CD8-positive, alpha-beta memory T cell (primary cell): Measurements from ENCODE around the gene NUAK2. TPM values are rescaled to one million over a fixed set of nuclear protein-coding genes. Genes with fewer than 3 reads are reported as not detected.
A peak's percentile ranks its signal among the peaks of the same experiment; 100 is the strongest.

Experiments used
- CTCF ChIA-PET: fragments of 350-600 bp; sonication (Branson Sonifier 250); formaldehyde crosslinking; loops from one replicate; lab custom pipeline; 2021; ENCODE audit warnings: antibody characterized with exemption; lab: Charles Lee
- POLR2A ChIA-PET: fragments of 350-600 bp; sonication (Branson Sonifier 250); formaldehyde crosslinking; loops from one replicate; lab custom pipeline; 2021; ENCODE audit warnings: antibody characterized with exemption; lab: Charles Lee
- DNase-seq, 5 donors: peaks; one replicate each; pipeline versions ENCODE4 v3.0.0 to v3.0.0-alpha.2; 2020 to 2022; ENCODE audit warnings: mixed read lengths in 1 of 5
- H3K27ac ChIP-seq: one replicate; pipeline ENCODE4 v1.7.0; 2013; ENCODE audit warnings: low read depth, mild to moderate bottlenecking, low read length, moderate library complexity
- H3K27me3 ChIP-seq: 2 replicates; pipeline ENCODE4 v1.7.0; 2013; ENCODE audit warnings: low read length, mild to moderate bottlenecking; ENCODE audit not compliant: insufficient read depth, poor library complexity, severe bottlenecking
- H3K36me3 ChIP-seq: 2 replicates; pipeline ENCODE4 v1.7.0; 2013; ENCODE audit warnings: mild to moderate bottlenecking, low read length, moderate library complexity; ENCODE audit not compliant: insufficient read depth
- H3K4me1 ChIP-seq: 2 replicates; pipeline ENCODE4 v1.7.0; 2013; ENCODE audit warnings: mild to moderate bottlenecking, low read length, moderate library complexity; ENCODE audit not compliant: insufficient read depth
- H3K4me3 ChIP-seq: 2 replicates; pipeline ENCODE4 v1.7.0; 2013; ENCODE audit warnings: mild to moderate bottlenecking, low read length
- H3K9me3 ChIP-seq: 2 replicates; pipeline ENCODE4 v1.7.0; 2013; ENCODE audit warnings: mild to moderate bottlenecking, low read length
- H3K27ac Mint-ChIP-seq, 8 donors: one replicate each; pipeline ENCODE4 v1.8.0; 2020 to 2021; ENCODE audit warnings: mixed read lengths in 8 of 8, mild to moderate bottlenecking in 6 of 8, inconsistent platforms in 3 of 8, moderate library complexity in 3 of 8
- H3K27me3 Mint-ChIP-seq, 2 donors: one replicate each; pipeline ENCODE4 v1.8.0; 2020 to 2021; ENCODE audit warnings: mixed read lengths in 2 of 2, mild to moderate bottlenecking in 1 of 2, moderate library complexity in 1 of 2
- H3K36me3 Mint-ChIP-seq, 3 donors: one replicate each; pipeline ENCODE4 v1.8.0; 2020 to 2021; ENCODE audit warnings: mixed read lengths in 3 of 3, inconsistent platforms in 1 of 3, mild to moderate bottlenecking in 1 of 3
- H3K4me1 Mint-ChIP-seq, 3 donors: one replicate each; pipeline ENCODE4 v1.8.0; 2020 to 2021; ENCODE audit warnings: mixed read lengths in 3 of 3, inconsistent platforms in 1 of 3, mild to moderate bottlenecking in 1 of 3
- H3K4me3 Mint-ChIP-seq, 7 donors: one replicate each; pipeline ENCODE4 v1.8.0; 2020 to 2021; ENCODE audit warnings: mixed read lengths in 7 of 7, mild to moderate bottlenecking in 6 of 7, moderate library complexity in 4 of 7, inconsistent platforms in 2 of 7
- H3K9me3 Mint-ChIP-seq, 5 donors: one replicate each; pipeline ENCODE4 v1.8.0; 2020 to 2022; ENCODE audit warnings: mixed read lengths in 5 of 5, mild to moderate bottlenecking in 3 of 5, moderate library complexity in 2 of 5, inconsistent platforms in 1 of 5
- polyA plus RNA-seq: library from polyadenylated mRNA; unstranded; fragments of 300-500 nt; fragmentation: Illumina TruSeq; gene quantifications from one replicate; pipeline ENCODE4 v1.2.3, GENCODE V29; 2021
- total RNA-seq, 2 experiments: library from RNA; stranded (reverse); gene quantifications; one replicate each; pipeline ENCODE4 v1.2.3, GENCODE V29; 2021

NUAK2 gene
- total and polyA plus RNA-seq, 3 experiments from 2014 or later: 4.5 to 32.1 (median 4.7) TPM

DNA sequence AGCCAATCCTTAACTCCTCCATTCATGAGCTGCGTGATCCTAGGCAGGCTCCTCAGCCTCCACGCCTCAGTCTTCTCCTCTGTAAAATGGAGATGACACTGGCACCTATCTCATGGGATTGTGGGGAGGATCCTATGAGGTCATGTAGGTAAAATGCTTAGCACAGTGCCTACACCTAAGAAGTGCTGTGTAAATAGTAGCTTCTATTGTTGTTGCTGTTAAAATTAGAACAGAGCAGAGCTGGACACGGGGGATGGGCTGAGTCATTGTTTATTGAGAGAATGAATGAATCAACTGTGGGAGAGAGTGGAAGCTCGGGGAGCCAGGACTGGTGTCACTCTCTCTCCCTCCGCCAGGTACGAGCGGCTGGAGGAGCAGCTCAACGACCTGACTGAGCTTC is 50.8 kb downstream of the NUAK2 start:
- ChIA-PET POLR2A (no interaction called here), CTCF (interaction anchor here (1.4 to 37.5 kb wide), 6 partner anchors 10 to 83 kb away, joined by 3 to 1351 read pairs (median 14); partner anchors contain the start of gene NUAK2)
- Mint-ChIP-seq H3K27me3 (peaks cover 0 to 2% of the 10 kb centered on the region in 2 donors), H3K36me3 (peaks cover 0 to 17% (median 2%) of the 10 kb centered on the region in 3 donors), H3K4me3 (no peak overlapping the region), H3K27ac (peak overlapping the region in 1 of 8 donors; percentile 63), H3K4me1 (peaks cover 16 to 26% (median 21%) of the 10 kb centered on the region in 3 donors), H3K9me3 (no peaks in the 10 kb centered on the region)
- H3K27ac ChIP-seq: no peak overlapping the region
- H3K36me3 ChIP-seq: no peaks in the 10 kb centered on the region
- no peaks in the 10 kb centered on the region for H3K9me3 ChIP-seq
- H3K4me3 ChIP-seq: no peak overlapping the region
- H3K4me1 ChIP-seq: peaks cover 23% of the 10 kb centered on the region
- no peaks in the 10 kb centered on the region for H3K27me3 ChIP-seq
- DNase-seq: no peak

DNA sequence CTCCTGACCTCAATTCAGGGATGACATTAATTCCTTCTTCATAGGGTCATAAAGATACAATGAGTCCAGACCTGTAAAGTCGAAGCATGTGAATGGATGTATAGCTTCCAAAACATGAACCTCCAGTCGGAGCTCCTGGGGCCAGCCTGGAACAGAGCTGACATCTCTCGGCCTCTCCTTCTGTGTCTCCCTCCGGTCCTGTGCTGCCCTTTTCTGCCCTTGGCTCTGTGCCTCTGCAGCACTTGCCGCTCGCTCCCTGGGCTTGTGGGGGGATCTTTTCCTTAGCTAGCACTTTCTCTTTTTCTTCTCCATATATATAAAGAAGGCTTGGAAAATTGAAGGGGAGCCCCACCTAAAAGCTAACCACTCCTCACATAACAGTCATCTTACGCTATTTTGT is 51.3 kb downstream of the NUAK2 start:
- Mint-ChIP-seq H3K27ac (peak overlapping the region in 1 of 8 donors; percentile 63), H3K4me1 (peaks cover 12 to 21% (median 16%) of the 10 kb centered on the region in 3 donors), H3K27me3 (peaks cover 0 to 2% of the 10 kb centered on the region in 2 donors), H3K36me3 (peaks cover 0 to 17% (median 2%) of the 10 kb centered on the region in 3 donors), H3K4me3 (peak overlapping the region in 1 of 7 donors; percentile 1), H3K9me3 (no peaks in the 10 kb centered on the region)
- no peak for DNase-seq
- Histone ChIP-seq H3K4me3 (no peak overlapping the region), H3K27me3 (no peaks in the 10 kb centered on the region), H3K36me3 (no peaks in the 10 kb centered on the region), H3K4me1 (peaks cover 18% of the 10 kb centered on the region), H3K9me3 (no peaks in the 10 kb centered on the region), H3K27ac (no peak overlapping the region)
- CTCF ChIA-PET: interaction anchor here (1.4 to 37.5 kb wide), 5 partner anchors 9 to 72 kb away, joined by 3 to 1351 read pairs (median 22); partner anchors contain the start of gene NUAK2
- POLR2A ChIA-PET: no interaction called here

- H3K27me3 ChIP-seq: no peaks in the 10 kb centered on the region
- no peak for DNase-seq
- Mint-ChIP-seq H3K36me3 (peaks cover 0 to 17% (median 2%) of the 10 kb centered on the region in 3 donors), H3K27ac (no peak overlapping the region), H3K4me3 (no peak overlapping the region), H3K4me1 (peaks cover 8 to 15% (median 12%) of the 10 kb centered on the region in 3 donors), H3K27me3 (peaks cover 0 to 2% of the 10 kb centered on the region in 2 donors), H3K9me3 (no peaks in the 10 kb centered on the region)
- H3K9me3 ChIP-seq: no peaks in the 10 kb centered on the region
- H3K36me3 ChIP-seq: no peaks in the 10 kb centered on the region
- ChIA-PET CTCF (interaction anchor here (1.5 to 37.5 kb wide), 4 partner anchors 9 to 51 kb away, joined by 6 to 1351 read pairs (median 126); partner anchors contain the start of gene NUAK2), POLR2A (no interaction called here)
- peaks cover 13% of the 10 kb centered on the region for H3K4me1 ChIP-seq
- no peak overlapping the region for H3K27ac ChIP-seq
- H3K4me3 ChIP-seq: no peak overlapping the region
Observed at GRCh38 chr1:205269711-205270110, 51.8 kb downstream of the NUAK2 start.

GRCh38 chr1:205268846-205269680 is 52.5 kb downstream of the NUAK2 start:
- POLR2A ChIA-PET: no interaction called here
- Histone ChIP-seq H3K4me1 (peaks cover 6% of the 10 kb centered on the region), H3K9me3 (no peaks in the 10 kb centered on the region), H3K36me3 (no peaks in the 10 kb centered on the region), H3K27ac (no peak overlapping the region), H3K27me3 (no peaks in the 10 kb centered on the region), H3K4me3 (no peak overlapping the region)
- CTCF ChIA-PET: interaction anchor here (1.5 to 37.5 kb wide), 2 partner anchors 13 to 52 kb away, joined by 6 to 1351 read pairs; partner anchors contain the start of gene NUAK2
- no peak for DNase-seq
- no peak overlapping the region for H3K4me3 Mint-ChIP-seq
- H3K27me3 Mint-ChIP-seq: peaks cover 0 to 2% of the 10 kb centered on the region in 2 donors
- H3K4me1 Mint-ChIP-seq: peaks cover 6 to 9% (median 8%) of the 10 kb centered on the region in 3 donors
- no peaks in the 10 kb centered on the region for H3K9me3 Mint-ChIP-seq
- H3K36me3 Mint-ChIP-seq: peaks cover 0 to 17% (median 2%) of the 10 kb centered on the region in 3 donors
- H3K27ac Mint-ChIP-seq: no peak overlapping the region

- Histone ChIP-seq H3K27ac (no peak overlapping the region), H3K9me3 (no peaks in the 10 kb centered on the region), H3K4me3 (no peak overlapping the region), H3K36me3 (no peaks in the 10 kb centered on the region), H3K27me3 (no peaks in the 10 kb centered on the region), H3K4me1 (peaks cover 7% of the 10 kb centered on the region)
- Mint-ChIP-seq H3K36me3 (peaks cover 0 to 17% (median 2%) of the 10 kb centered on the region in 3 donors), H3K27me3 (peaks cover 0 to 4% of the 10 kb centered on the region in 2 donors), H3K9me3 (no peaks in the 10 kb centered on the region), H3K27ac (no peak overlapping the region), H3K4me1 (peaks cover 0 to 6% (median 6%) of the 10 kb centered on the region in 3 donors), H3K4me3 (no peak overlapping the region)
- POLR2A ChIA-PET: no interaction called here
- CTCF ChIA-PET: interaction anchor here (1.5 to 37.5 kb wide), 2 partner anchors 11 to 54 kb away, joined by 6 to 1351 read pairs; partner anchors contain the start of gene NUAK2
- no peak for DNase-seq
Observed at GRCh38 chr1:205267306-205267902, 54.1 kb downstream of the NUAK2 start.

GRCh38 chr1:205266611-205267305 is 54.8 kb downstream of the NUAK2 start:
- H3K36me3 Mint-ChIP-seq: peaks cover 0 to 12% (median 0%) of the 10 kb centered on the region in 3 donors
- H3K27ac Mint-ChIP-seq: peak overlapping the region in 1 of 8 donors; percentile 30
- Histone ChIP-seq H3K27me3 (no peaks in the 10 kb centered on the region), H3K27ac (no peak overlapping the region), H3K4me1 (peaks cover 7% of the 10 kb centered on the region), H3K4me3 (no peak overlapping the region), H3K36me3 (no peaks in the 10 kb centered on the region), H3K9me3 (no peaks in the 10 kb centered on the region)
- POLR2A ChIA-PET: no interaction called here
- DNase-seq: no peak
- peaks cover 0 to 9% (median 6%) of the 10 kb centered on the region in 3 donors for H3K4me1 Mint-ChIP-seq
- no peak overlapping the region for H3K4me3 Mint-ChIP-seq
- CTCF ChIA-PET: interaction anchor here (0.7 to 37.5 kb wide), 3 partner anchors 7 to 54 kb away, joined by 3 to 1351 read pairs (median 9); partner anchors contain the start of gene NUAK2
- no peaks in the 10 kb centered on the region for H3K9me3 Mint-ChIP-seq
- peaks cover 0 to 4% of the 10 kb centered on the region in 2 donors for H3K27me3 Mint-ChIP-seq

DNA sequence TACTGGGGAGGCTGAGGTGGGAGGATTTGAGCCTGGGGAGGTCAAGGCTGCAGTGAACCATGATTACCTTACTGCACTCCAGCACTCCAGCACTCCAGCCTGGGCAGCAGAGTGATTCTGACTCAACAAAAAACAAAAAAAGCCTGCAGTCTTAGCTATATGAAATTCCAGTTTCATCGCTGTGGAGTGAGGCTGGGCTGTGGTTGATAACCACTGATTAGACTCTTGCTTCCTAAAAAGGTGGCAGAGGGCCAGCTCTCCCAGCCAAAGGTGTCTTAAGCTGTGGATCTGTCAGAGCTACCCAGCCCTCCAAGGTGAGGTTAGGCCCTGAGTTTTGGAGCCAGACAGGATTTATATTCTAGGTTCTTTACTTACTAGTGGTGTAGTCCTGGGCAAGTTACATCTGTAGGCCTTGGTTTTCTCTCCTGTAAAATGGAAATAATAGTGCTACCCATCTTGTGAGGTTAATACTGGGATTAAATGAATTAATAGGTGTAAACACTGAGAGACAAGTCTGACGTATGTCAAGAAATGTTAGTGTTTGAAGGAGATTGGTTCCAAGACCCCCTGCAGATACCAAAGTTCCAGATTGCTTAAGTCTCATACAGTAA is 57.9 kb downstream of the NUAK2 start:
- no peak for DNase-seq
- ChIA-PET CTCF (interaction anchor here (1.7 to 37.5 kb wide), 2 partner anchors 36 to 57 kb away, joined by 3 to 1351 read pairs; partner anchors contain the start of genes NUAK2 and TMCC2), POLR2A (no interaction called here)
- H3K9me3 ChIP-seq: no peaks in the 10 kb centered on the region
- peaks cover 7% of the 10 kb centered on the region for H3K4me1 ChIP-seq
- H3K27ac Mint-ChIP-seq: no peak overlapping the region
- H3K4me1 Mint-ChIP-seq: peaks cover 0 to 11% (median 6%) of the 10 kb centered on the region in 3 donors
- H3K36me3 ChIP-seq: no peaks in the 10 kb centered on the region
- H3K4me3 Mint-ChIP-seq: no peak overlapping the region
- peaks cover 0 to 4% of the 10 kb centered on the region in 2 donors for H3K27me3 Mint-ChIP-seq
- no peaks in the 10 kb centered on the region for H3K36me3 Mint-ChIP-seq
- no peaks in the 10 kb centered on the region for H3K27me3 ChIP-seq
- no peak overlapping the region for H3K4me3 ChIP-seq
- H3K27ac ChIP-seq: no peak overlapping the region
- H3K9me3 Mint-ChIP-seq: no peaks in the 10 kb centered on the region
